A673 (cell line): ENCODE measurements around the gene EEPD1. TPM values are rescaled to one million over a fixed set of nuclear protein-coding genes. Genes with fewer than 3 reads are reported as not detected.

Experiments
- BruUV-seq: library from RNA; stranded (reverse); fragments of 400-500 nt; replicated peaks from 2 replicates; lab custom pipeline; 2021; lab: Mats Ljungman, UMichigan
- CTCF ChIA-PET: fragments of 300-600 bp; sonication (Branson Sonifier 250); formaldehyde crosslinking; loops from one replicate; lab custom pipeline; 2022; ENCODE audit warnings: antibody characterized with exemption; lab: Charles Lee
- POLR2A ChIA-PET: fragments of 300-600 bp; sonication (Branson Sonifier 250); formaldehyde crosslinking; loops from one replicate; lab custom pipeline; 2022; ENCODE audit warnings: antibody characterized with exemption; ENCODE audit not compliant: low non-redundant PET; lab: Charles Lee
- DNase-seq: peaks from one replicate; pipeline ENCODE4 v3.0.0-alpha.2; 2015; ENCODE audit warnings: low spot score
- H3K27ac ChIP-seq: fragments of 200-600 bp; sonication (generic); 2 replicates; pipeline ENCODE4 v1.5.1; 2016; ENCODE audit warnings: mixed run types, low read depth, mild to moderate bottlenecking, mixed read lengths, antibody characterized with exemption, low read length; ENCODE audit not compliant: poor library complexity, severe bottlenecking
- H3K27me3 ChIP-seq: fragments of 200-600 bp; sonication (generic); replicated peaks from 2 replicates; pipeline ENCODE4 v1.6.1; 2017; ENCODE audit warnings: mixed run types, low read depth, mild to moderate bottlenecking, mixed read lengths, antibody characterized with exemption, low read length; ENCODE audit not compliant: insufficient read depth, poor library complexity
- H3K36me3 ChIP-seq: fragments of 200-600 bp; sonication (generic); 2 replicates; pipeline ENCODE4 v1.6.1; 2016; ENCODE audit warnings: mixed run types, mild to moderate bottlenecking, mixed read lengths, antibody characterized with exemption, low read length; ENCODE audit not compliant: insufficient read depth, poor library complexity, severe bottlenecking
- H3K4me1 ChIP-seq: fragments of 200-600 bp; sonication (generic); 2 replicates; pipeline ENCODE4 v1.6.1; 2017; ENCODE audit warnings: mixed run types, mild to moderate bottlenecking, mixed read lengths, antibody characterized with exemption, low read length; ENCODE audit not compliant: insufficient read depth, poor library complexity, severe bottlenecking
- H3K4me3 ChIP-seq: fragments of 200-600 bp; sonication (generic); 2 replicates; pipeline ENCODE4 v1.5.1; 2016; ENCODE audit warnings: low read depth, mixed run types, mild to moderate bottlenecking, mixed read lengths, low read length; ENCODE audit not compliant: poor library complexity, severe bottlenecking
- H3K9me3 ChIP-seq: fragments of 200-600 bp; sonication (generic); 2 replicates; pipeline ENCODE4 v1.6.1; 2016; ENCODE audit warnings: mixed run types, low read depth, mild to moderate bottlenecking, mixed read lengths, antibody characterized with exemption, low read length; ENCODE audit not compliant: poor library complexity, severe bottlenecking
- CTCF ChIP-seq: fragments of 300-800, 200-600 bp; sonication (generic); conservative IDR thresholded peaks from 2 replicates; pipeline ENCODE4 v1.5.1; 2017; ENCODE audit warnings: low read depth, mild to moderate bottlenecking, antibody characterized with exemption, low read length, moderate library complexity, mixed read lengths
- EZH2 ChIP-seq: fragments of 200-600 bp; sonication (generic); IDR thresholded peaks from 2 replicates; pipeline ENCODE4 v1.6.1; 2017; ENCODE audit warnings: borderline replicate concordance, low read depth, mild to moderate bottlenecking, mixed read lengths, antibody characterized with exemption, low read length; ENCODE audit not compliant: poor library complexity, severe bottlenecking
- intact Hi-C: fragments of 100-400 bp; cut with micrococcal nuclease; formaldehyde crosslinking; loops from one replicate; pipeline ENCODE4 v1.10.0; 2022; ENCODE audit not compliant: unreplicated experiment
- total RNA-seq: library from RNA; stranded (reverse); gene quantifications from 2 replicates; pipeline ENCODE4 v1.2.3, GENCODE V29; 2021

EEPD1 gene
- total RNA-seq, 1 experiment from 2014 or later = 2.5 TPM

- H3K9me3 ChIP-seq = no peaks in the 10 kb centered on the region
- H3K4me1 ChIP-seq = peaks cover 5% of the 10 kb centered on the region
- POLR2A ChIA-PET = no interaction called here
These were observed 142.0 kb downstream of the EEPD1 start for GRCh38 chr7:36295090-36295489.

GRCh38 chr7:36296284-36296683 is 143.2 kb downstream of the EEPD1 start:
- Histone ChIP-seq H3K4me3 (no peak overlapping the region), H3K27ac (no peak overlapping the region), H3K27me3 (no peaks in the 10 kb centered on the region), H3K4me1 (peaks cover 5% of the 10 kb centered on the region), H3K36me3 (no peaks in the 10 kb centered on the region), H3K9me3 (no peaks in the 10 kb centered on the region)
- BruUV-seq = no TSS peak
- intact Hi-C loops = no loop called here
- DNase-seq = no peak
- CTCF ChIA-PET = no interaction called here
- POLR2A ChIA-PET = no interaction called here
- TF ChIP-seq CTCF (no peak), EZH2 (no peak)

More at GRCh38 chr7:36295090-36295489, 142.0 kb downstream of the EEPD1 start:
- TF ChIP-seq EZH2 (no peak), CTCF (no peak)
- CTCF ChIA-PET = no interaction called here
- Histone ChIP-seq H3K27ac (no peak overlapping the region), H3K36me3 (no peaks in the 10 kb centered on the region), H3K4me3 (no peak overlapping the region), H3K27me3 (no peaks in the 10 kb centered on the region)
- no peak for DNase-seq
- BruUV-seq = no TSS peak
- intact Hi-C loops = no loop called here

GRCh38 chr7:36297364-36298009 is 144.4 kb downstream of the EEPD1 start:
- no peak for DNase-seq
- POLR2A ChIA-PET = no interaction called here
- CTCF ChIA-PET = interaction anchor here (0.6 kb wide), 1 partner anchor 313 kb away, joined by 4 read pairs; no protein-coding TSS in a partner anchor

More at GRCh38 chr7:36297364-36298009, 144.4 kb downstream of the EEPD1 start:
- peaks cover 8% of the 10 kb centered on the region for H3K4me1 ChIP-seq
- no peak for TF ChIP-seq EZH2
- no peak for TF ChIP-seq CTCF
- no TSS peak for BruUV-seq
- H3K27me3 ChIP-seq = no peaks in the 10 kb centered on the region
- no peak overlapping the region for H3K27ac ChIP-seq
- intact Hi-C loops = no loop called here
- no peaks in the 10 kb centered on the region for H3K9me3 ChIP-seq
- H3K36me3 ChIP-seq = no peaks in the 10 kb centered on the region
- H3K4me3 ChIP-seq = no peak overlapping the region
